ENCODE results near the gene BCL11B. TPM values are rescaled to one million over a fixed set of nuclear protein-coding genes. Genes with fewer than 3 reads are reported as not detected.

Gene BCL11B
- total RNA-seq, 1 experiment from 2014 or later = 0.05 TPM

DNA sequence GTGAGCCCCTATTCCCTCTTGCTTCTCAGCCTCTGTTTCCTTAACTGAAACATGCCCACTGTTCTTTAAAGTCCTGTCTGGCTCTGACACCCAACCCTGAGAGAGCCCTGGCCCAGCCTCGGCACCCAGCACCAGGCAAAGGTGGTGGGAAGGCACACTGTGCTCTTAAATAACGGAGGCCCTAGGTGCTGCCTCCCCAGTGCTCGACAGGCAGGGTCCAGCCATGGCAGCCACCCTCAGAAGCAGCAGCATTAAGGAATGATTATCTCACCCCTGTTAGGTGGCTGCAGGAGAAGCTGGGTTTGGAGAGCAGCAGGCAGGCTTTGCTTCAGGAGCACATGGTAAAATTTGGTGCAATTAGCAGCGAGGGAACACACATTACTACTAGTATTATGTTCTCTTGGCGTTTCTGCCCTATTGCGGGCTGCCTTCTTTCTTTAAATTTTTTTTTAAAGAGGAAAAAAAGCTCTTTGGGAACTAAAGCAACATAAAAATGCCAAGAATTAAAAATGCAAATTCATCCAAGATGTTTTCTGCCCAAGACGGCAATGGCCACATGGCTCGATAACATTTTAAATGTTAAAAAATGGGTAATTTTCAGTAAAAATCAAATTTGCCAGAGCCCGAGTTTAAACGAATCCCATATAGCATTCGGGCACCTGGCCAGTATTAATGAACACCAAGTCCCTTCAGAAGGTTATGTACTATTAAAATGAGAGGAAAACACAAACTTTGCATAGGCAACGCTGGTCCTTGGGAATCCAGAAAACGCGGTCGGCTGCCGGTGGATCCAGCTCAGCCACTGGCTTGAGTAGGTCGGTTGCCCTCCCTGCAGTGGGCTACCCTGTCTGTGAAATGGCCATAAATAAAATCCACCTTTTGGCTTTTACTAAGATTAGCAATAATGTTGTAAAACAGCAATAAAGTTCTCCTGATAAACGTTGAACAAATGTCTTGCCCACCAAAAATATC, 152.2 kb downstream of the BCL11B start:
- no peaks in the 10 kb centered on the region for H3K9me3 ChIP-seq
- H3K4me1 ChIP-seq = no peaks in the 10 kb centered on the region
- Mint-ChIP-seq H3K9me3 (ENCODE audit: unreplicated experiment) (no peaks in the 10 kb centered on the region), H3K27me3 (ENCODE audit: insufficient read depth, unreplicated experiment) (peaks cover 11% of the 10 kb centered on the region), H3K36me3 (ENCODE audit: insufficient read depth, unreplicated experiment) (no peaks in the 10 kb centered on the region), H3K4me3 (ENCODE audit: unreplicated experiment) (no peak overlapping the region), H3K4me1 (ENCODE audit: low read depth, unreplicated experiment) (no peaks in the 10 kb centered on the region), H3K27ac (ENCODE audit: unreplicated experiment) (no peak overlapping the region)
- H3K4me3 ChIP-seq (ENCODE audit: low read depth, low read length) = no peak overlapping the region
- no peak for TF ChIP-seq CTCF (IDR thresholded peaks at IDR 0.05; ENCODE audit: insufficient read depth in 1 of 2, low read depth in 1 of 2, low read length in 1 of 2, severe bottlenecking in 1 of 2, unreplicated experiment in 1 of 2)
- ChIA-PET CTCF (no interaction called here), POLR2A (no interaction called here)
- no peaks in the 10 kb centered on the region for H3K27me3 ChIP-seq (replicated peaks; ENCODE audit: control insufficient read depth, insufficient read depth, low read length)
- intact Hi-C loops (cut with micrococcal nuclease; ENCODE audit: unreplicated experiment) = no loop called here
- H3K36me3 ChIP-seq (ENCODE audit: control insufficient read depth, insufficient read depth, low read length) = no peaks in the 10 kb centered on the region
- BruUV-seq (replicated peaks) = no TSS peak
- DNase-seq = no peak

Other genes starting within 250 kb of the BCL11B start
- 74.3 and 76.2 TPM in 2 replicates for gene SETD3, start 208.7 kb upstream of the BCL11B start, total RNA-seq (2022)
- gene CCNK, start 209.2 kb upstream of the BCL11B start, total RNA-seq (2022) = 95.4 and 104 TPM in 2 replicates